ENCODE results near the gene IL17F.

The IL17F gene

GRCh38 chr6:52190409-52190808 is 53.9 kb downstream of the IL17F start:
- no peak for DNase-seq (ENCODE audit: low read depth, low spot score)

DNA sequence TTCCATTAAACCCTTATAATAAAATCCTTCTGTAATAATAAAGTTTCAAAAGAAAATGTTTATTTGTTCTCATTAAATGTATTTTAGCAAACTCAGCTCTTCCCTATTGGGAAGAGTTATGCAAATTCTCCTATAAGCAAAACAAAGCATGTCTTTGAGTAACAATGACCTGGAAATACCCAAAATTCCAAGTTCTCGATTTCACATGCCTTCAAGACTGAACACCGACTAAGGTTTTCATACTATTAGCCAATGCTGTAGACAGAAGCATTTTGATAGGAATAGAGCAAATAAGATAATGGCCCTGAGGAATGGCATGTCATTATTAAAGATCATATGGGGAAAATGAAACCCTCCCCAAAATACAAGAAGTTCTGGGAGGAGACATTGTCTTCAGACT is 54.3 kb downstream of the IL17F start:
- DNase-seq (ENCODE audit: low read depth, low spot score): peak; percentile 54

GRCh38 chr6:52187098-52187497 is 57.2 kb downstream of the IL17F start:
- DNase-seq (ENCODE audit: low read depth, low spot score): no peak
